ENCODE results near the gene FGF14. TPM values are rescaled to one million over a fixed set of nuclear protein-coding genes. Genes with fewer than 3 reads are reported as not detected.

Gene FGF14
- total and polyA plus RNA-seq, 2 donors (not counting 3 experiments of a cell fraction or from before 2014, with no cell fraction given), result not detected

DNA sequence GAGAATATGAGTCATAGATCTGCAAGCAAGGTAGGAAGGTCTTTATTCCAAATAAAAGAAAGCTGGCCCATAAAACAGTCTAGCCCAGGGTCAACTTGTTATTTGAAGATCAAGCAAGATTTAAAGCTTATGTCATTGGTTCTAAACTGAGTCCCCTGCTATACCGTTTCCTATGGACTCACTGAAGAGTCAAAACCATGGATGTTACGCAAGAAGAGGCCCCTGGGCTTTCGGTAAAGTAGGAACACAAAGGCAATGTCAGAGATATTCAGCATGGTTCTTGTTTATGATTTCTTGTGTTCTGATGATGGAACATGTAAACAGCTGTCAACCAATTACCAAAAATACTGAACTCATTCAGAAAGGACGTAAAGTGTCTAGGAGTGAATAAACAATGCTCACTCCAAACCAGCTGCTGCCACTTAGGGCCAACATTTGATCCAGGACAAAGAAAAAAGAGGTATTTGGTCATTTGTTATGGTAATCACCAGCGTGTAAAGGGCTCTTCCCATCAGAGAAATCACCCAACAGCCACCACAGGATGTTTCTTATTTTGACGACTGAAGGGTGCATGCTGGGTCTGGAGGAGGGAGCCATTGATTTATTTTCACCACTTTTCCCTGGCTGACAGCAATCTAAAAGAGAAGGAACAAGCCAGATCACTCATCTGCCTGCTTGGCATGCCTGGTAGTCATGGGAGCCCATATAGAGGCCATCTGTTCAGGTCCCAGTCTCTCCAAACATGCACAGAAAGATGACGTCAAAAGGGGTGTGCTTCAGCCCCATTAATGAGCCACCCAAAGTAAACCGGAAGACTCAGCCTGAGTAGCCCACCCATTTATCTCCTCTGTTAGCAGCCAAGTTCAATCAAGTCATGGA is 68.3 kb downstream of the FGF14 start:
- ChIA-PET CTCF (no interaction called here), POLR2A (no interaction called here)
- no peak for FAIRE-seq
- Histone ChIP-seq H3K9me3 (replicated peaks; ENCODE audit: control insufficient read depth, insufficient read depth, low read length) (no peaks in the 10 kb centered on the region), H2AFZ (ENCODE audit: low read depth, low read length) (no peak overlapping the region), H3K36me3 (ENCODE audit: control insufficient read depth in 2 of 2, extremely low read depth in 1 of 2, insufficient read depth in 2 of 2, low read length in 2 of 2) (no peaks in the 10 kb centered on the region), H3K9ac (replicated peaks; ENCODE audit: extremely low read depth, insufficient read depth, low read length) (no peak overlapping the region), H3K27ac (ENCODE audit: insufficient read depth, low read depth, low read length) (no peak overlapping the region), H3K4me1 (ENCODE audit: control insufficient read depth, extremely low read depth, insufficient read depth, low read length) (no peaks in the 10 kb centered on the region), H3K4me3 (replicated peaks in 1 of 3; ENCODE audit: insufficient read depth in 1 of 3, low read depth in 1 of 3, low read length in 3 of 3) (no peak overlapping the region), H3K27me3 (ENCODE audit: control insufficient read depth in 2 of 2, insufficient read depth in 2 of 2, low read length in 2 of 2) (no peaks in the 10 kb centered on the region), H3K4me2 (ENCODE audit: insufficient read depth, low read length) (no peak overlapping the region), H3K9me1 (replicated peaks; ENCODE audit: control insufficient read depth, extremely low read depth, insufficient read depth, low read length) (no peaks in the 10 kb centered on the region), H4K20me1 (replicated peaks; ENCODE audit: control insufficient read depth, extremely low read depth, insufficient read depth, low read length) (no peaks in the 10 kb centered on the region), H3K79me2 (ENCODE audit: control insufficient read depth, insufficient read depth, low read length) (no peaks in the 10 kb centered on the region)
- intact Hi-C loops (cut with micrococcal nuclease) (no loop called here), dilution Hi-C loops (cut with MboI; ENCODE audit: extremely low pct_ligation_motif_present, low sequenced_read_pairs) (no loop called here)
- no peak for DNase-seq (ENCODE audit: low read depth, low spot score)
- no TSS peak for BruUV-seq (replicated peaks)
- TF ChIP-seq, protein P1, sequence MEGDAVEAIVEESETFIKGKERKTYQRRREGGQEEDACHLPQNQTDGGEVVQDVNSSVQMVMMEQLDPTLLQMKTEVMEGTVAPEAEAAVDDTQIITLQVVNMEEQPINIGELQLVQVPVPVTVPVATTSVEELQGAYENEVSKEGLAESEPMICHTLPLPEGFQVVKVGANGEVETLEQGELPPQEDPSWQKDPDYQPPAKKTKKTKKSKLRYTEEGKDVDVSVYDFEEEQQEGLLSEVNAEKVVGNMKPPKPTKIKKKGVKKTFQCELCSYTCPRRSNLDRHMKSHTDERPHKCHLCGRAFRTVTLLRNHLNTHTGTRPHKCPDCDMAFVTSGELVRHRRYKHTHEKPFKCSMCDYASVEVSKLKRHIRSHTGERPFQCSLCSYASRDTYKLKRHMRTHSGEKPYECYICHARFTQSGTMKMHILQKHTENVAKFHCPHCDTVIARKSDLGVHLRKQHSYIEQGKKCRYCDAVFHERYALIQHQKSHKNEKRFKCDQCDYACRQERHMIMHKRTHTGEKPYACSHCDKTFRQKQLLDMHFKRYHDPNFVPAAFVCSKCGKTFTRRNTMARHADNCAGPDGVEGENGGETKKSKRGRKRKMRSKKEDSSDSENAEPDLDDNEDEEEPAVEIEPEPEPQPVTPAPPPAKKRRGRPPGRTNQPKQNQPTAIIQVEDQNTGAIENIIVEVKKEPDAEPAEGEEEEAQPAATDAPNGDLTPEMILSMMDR (IDR thresholded peaks at IDR 0.05; ENCODE audit: extremely low read depth in 1 of 2, insufficient read depth in 1 of 2, low read depth in 1 of 2, low read length in 2 of 2), result no peak
- TF ChIP-seq EZH2 (IDR thresholded peaks at IDR 0.05; ENCODE audit: borderline replicate concordance, low read depth, low read length, severe bottlenecking), result no peak
- no peak for TF ChIP-seq MYC (IDR thresholded peaks at IDR 0.05; ENCODE audit: low read depth, low read length)
- no peak for TF ChIP-seq POLR2AphosphoS5 (IDR thresholded peaks at IDR 0.05; ENCODE audit: insufficient read depth, low read depth, low read length)

DNA sequence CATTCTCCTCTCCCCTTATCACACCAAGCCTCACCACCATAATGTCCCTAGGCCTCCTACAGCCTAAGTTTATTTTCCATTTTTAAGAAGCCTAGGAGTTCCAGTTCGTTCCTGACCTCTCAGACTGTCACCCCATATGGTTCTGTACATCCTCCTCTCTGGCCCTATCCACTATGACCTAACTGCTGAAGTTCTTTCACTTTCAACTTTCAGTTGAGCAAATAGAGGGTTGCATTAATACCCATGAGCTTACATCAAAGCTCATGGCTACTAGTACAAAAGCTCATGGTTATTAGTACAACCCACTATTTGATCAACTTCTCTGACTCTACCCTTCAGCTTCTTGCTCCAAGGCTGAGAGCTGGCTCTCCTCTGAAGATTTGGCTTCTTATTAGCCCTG is 72.9 kb downstream of the FGF14 start:
- no peaks in the 10 kb centered on the region for H3K9me3 ChIP-seq (replicated peaks; ENCODE audit: control insufficient read depth, insufficient read depth, low read length)
- FAIRE-seq (no peak), DNase-seq (ENCODE audit: low read depth, low spot score) (no peak)
- no peaks in the 10 kb centered on the region for H3K4me1 ChIP-seq (ENCODE audit: control insufficient read depth, extremely low read depth, insufficient read depth, low read length)
- H3K27me3 ChIP-seq (ENCODE audit: control insufficient read depth in 2 of 2, insufficient read depth in 2 of 2, low read length in 2 of 2), result no peaks in the 10 kb centered on the region
- no peak overlapping the region for H3K9ac ChIP-seq (replicated peaks; ENCODE audit: extremely low read depth, insufficient read depth, low read length)
- intact Hi-C loops (cut with micrococcal nuclease) (no loop called here), dilution Hi-C loops (cut with MboI; ENCODE audit: extremely low pct_ligation_motif_present, low sequenced_read_pairs) (no loop called here)
- H3K9me1 ChIP-seq (replicated peaks; ENCODE audit: control insufficient read depth, extremely low read depth, insufficient read depth, low read length), result no peaks in the 10 kb centered on the region
- TF ChIP-seq, protein P2, sequence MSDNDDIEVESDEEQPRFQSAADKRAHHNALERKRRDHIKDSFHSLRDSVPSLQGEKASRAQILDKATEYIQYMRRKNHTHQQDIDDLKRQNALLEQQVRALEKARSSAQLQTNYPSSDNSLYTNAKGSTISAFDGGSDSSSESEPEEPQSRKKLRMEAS (IDR thresholded peaks at IDR 0.05; ENCODE audit: insufficient read depth, insufficient read length), result no peak
- TF ChIP-seq GATA2 (IDR thresholded peaks at IDR 0.05; ENCODE audit: insufficient read depth, insufficient read length, low read depth, low read length) (no peak), POLR2AphosphoS5 (IDR thresholded peaks at IDR 0.05; ENCODE audit: insufficient read depth, low read depth, low read length) (no peak), JUN (IDR thresholded peaks at IDR 0.05; ENCODE audit: borderline replicate concordance, insufficient read depth, insufficient read length, low read depth) (no peak), POLR2A (IDR thresholded peaks at IDR 0.05; ENCODE audit: low read depth, low read length) (no peak), FOS (IDR thresholded peaks at IDR 0.05; ENCODE audit: borderline replicate concordance, insufficient read depth, low read length) (no peak), EZH2 (IDR thresholded peaks at IDR 0.05; ENCODE audit: borderline replicate concordance, low read depth, low read length, severe bottlenecking) (no peak)
- H4K20me1 ChIP-seq (replicated peaks; ENCODE audit: control insufficient read depth, extremely low read depth, insufficient read depth, low read length), result no peaks in the 10 kb centered on the region
- no peak overlapping the region for H3K4me2 ChIP-seq (ENCODE audit: insufficient read depth, low read length)
- no peak overlapping the region for H3K27ac ChIP-seq (ENCODE audit: insufficient read depth, low read depth, low read length)
- no peaks in the 10 kb centered on the region for H3K36me3 ChIP-seq (ENCODE audit: control insufficient read depth in 2 of 2, extremely low read depth in 1 of 2, insufficient read depth in 2 of 2, low read length in 2 of 2)
- H3K79me2 ChIP-seq (ENCODE audit: control insufficient read depth, insufficient read depth, low read length), result no peaks in the 10 kb centered on the region
- no TSS peak for BruUV-seq (replicated peaks)
- no peak overlapping the region for H3K4me3 ChIP-seq (replicated peaks in 1 of 3; ENCODE audit: insufficient read depth in 1 of 3, low read depth in 1 of 3, low read length in 3 of 3)
- no peak overlapping the region for H2AFZ ChIP-seq (ENCODE audit: low read depth, low read length)
- ChIA-PET CTCF (no interaction called here), POLR2A (no interaction called here)
